PC-9 (cell line): ENCODE results near the gene STARD13.

Source experiments
- CTCF ChIP-seq: fragments of 200-600 bp; sonication (generic); conservative IDR thresholded peaks from 2 replicates; pipeline ENCODE4 v1.6.1; 2017; ENCODE audit warnings: mixed run types, antibody characterized with exemption, mild to moderate bottlenecking, moderate library complexity
- EZH2 ChIP-seq: fragments of 200-600 bp; sonication (generic); IDR thresholded peaks from 2 replicates; pipeline ENCODE4 v1.8.0; 2017; ENCODE audit warnings: antibody characterized with exemption, low read depth

GRCh38 chr13:33184530-33184929 lies 101.0 kb downstream of the STARD13 start:
- TF ChIP-seq CTCF (no peak), EZH2 (no peak)
